Hepatocyte (in vitro differentiated cells): Measurements from ENCODE around the gene MARK3.

ENCODE experiments used
- EZH2 ChIP-seq: fragments of 200-600 bp; sonication (generic); IDR thresholded peaks from 2 replicates; pipeline ENCODE4 v1.6.1; 2016; ENCODE audit warnings: antibody characterized with exemption, mild to moderate bottlenecking, borderline replicate concordance
- EZH2phosphoT487 ChIP-seq: fragments of 200-600 bp; sonication (generic); IDR thresholded peaks from one replicate; pipeline ENCODE4 v1.6.1; 2018; ENCODE audit warnings: antibody characterized with exemption, mild to moderate bottlenecking, low read depth, moderate library complexity; ENCODE audit not compliant: unreplicated experiment, severe bottlenecking
- TF ChIP-seq, protein P1 (sequence below): fragments of 200-600 bp; sonication (generic); IDR thresholded peaks from 2 replicates; pipeline ENCODE4 v1.5.1; 2016; ENCODE audit warnings: antibody characterized with exemption, mild to moderate bottlenecking; ENCODE audit not compliant: poor library complexity

DNA sequence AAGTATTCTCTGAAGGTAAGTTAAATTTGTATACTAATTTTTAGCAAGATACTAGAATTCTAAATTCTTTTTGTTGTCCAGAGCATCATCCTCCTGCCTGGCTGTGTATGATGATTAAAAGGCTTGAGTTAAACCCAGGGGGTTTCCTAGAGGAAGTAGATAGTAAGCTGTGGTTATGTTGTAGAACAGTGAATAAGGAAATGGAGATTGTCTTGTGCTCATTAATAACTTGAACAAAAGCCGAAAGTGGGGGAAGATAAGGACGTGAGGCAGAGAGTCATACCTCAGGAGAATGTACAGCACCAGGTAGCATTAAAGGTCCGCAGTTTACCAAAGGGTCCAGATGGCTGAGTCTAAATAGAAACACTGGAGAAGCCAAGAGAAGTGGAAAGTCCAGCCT, 95.4 kb downstream of the MARK3 start:
- TF ChIP-seq, protein P1, sequence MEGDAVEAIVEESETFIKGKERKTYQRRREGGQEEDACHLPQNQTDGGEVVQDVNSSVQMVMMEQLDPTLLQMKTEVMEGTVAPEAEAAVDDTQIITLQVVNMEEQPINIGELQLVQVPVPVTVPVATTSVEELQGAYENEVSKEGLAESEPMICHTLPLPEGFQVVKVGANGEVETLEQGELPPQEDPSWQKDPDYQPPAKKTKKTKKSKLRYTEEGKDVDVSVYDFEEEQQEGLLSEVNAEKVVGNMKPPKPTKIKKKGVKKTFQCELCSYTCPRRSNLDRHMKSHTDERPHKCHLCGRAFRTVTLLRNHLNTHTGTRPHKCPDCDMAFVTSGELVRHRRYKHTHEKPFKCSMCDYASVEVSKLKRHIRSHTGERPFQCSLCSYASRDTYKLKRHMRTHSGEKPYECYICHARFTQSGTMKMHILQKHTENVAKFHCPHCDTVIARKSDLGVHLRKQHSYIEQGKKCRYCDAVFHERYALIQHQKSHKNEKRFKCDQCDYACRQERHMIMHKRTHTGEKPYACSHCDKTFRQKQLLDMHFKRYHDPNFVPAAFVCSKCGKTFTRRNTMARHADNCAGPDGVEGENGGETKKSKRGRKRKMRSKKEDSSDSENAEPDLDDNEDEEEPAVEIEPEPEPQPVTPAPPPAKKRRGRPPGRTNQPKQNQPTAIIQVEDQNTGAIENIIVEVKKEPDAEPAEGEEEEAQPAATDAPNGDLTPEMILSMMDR: no peak
- TF ChIP-seq EZH2 (no peak), EZH2phosphoT487 (no peak)
